ENCODE measurements around the gene ATP2B2. TPM values are rescaled to one million over a fixed set of nuclear protein-coding genes. Genes with fewer than 3 reads are reported as not detected.

The ATP2B2 gene
- total and polyA plus RNA-seq, 2 of the 8 experiments (the other 6 are each of a cell fraction or from before 2014, with no cell fraction given), result 0.14 to 1.2 TPM

- no peak for TF ChIP-seq CHD7 (IDR thresholded peaks at IDR 0.05; ENCODE audit: insufficient replicate concordance, low read length)
- TF ChIP-seq EZH2 (IDR thresholded peaks at IDR 0.05; ENCODE audit: low read depth, low read length, severe bottlenecking), result no peak
- TF ChIP-seq RFX5 (IDR thresholded peaks at IDR 0.05; ENCODE audit: borderline replicate concordance, low read depth, low read length), result no peak
- TF ChIP-seq CBX5 (IDR thresholded peaks at IDR 0.05; ENCODE audit: low read depth, low read length), result no peak
- no peak for TF ChIP-seq USF2 (IDR thresholded peaks at IDR 0.05; ENCODE audit: low read length)
Measured at GRCh38 chr3:10474275-10474646, 31.1 kb downstream of the ATP2B2 start (continued).

Measured in H1 (cell line).